Measurements from ENCODE around the gene HDAC4. TPM values are rescaled to one million over a fixed set of nuclear protein-coding genes. Genes with fewer than 3 reads are reported as not detected.

Gene HDAC4
- total and polyA plus RNA-seq, 9 of the 15 experiments (the other 6 are each of a cell fraction or from before 2014, with no cell fraction given): 0.11 to 20.2 (median 4.0) TPM

GRCh38 chr2:239258248-239258647 is 142.6 kb downstream of the HDAC4 start (continued):
- no peak for TF ChIP-seq L3MBTL2 (IDR thresholded peaks at IDR 0.05)
- peak; percentile 39 for TF ChIP-seq BRD9 (IDR thresholded peaks at IDR 0.05; ENCODE audit: low read depth, partially characterized antibody)
- TF ChIP-seq CHD2 (IDR thresholded peaks at IDR 0.05; ENCODE audit: low read depth, low read length): no peak
- no peak for TF ChIP-seq ARNT (IDR thresholded peaks at IDR 0.05)
- peak; percentile 15; the same call in 1 of the 2 replicates for TF ChIP-seq JUND (IDR thresholded peaks at IDR 0.05; ENCODE audit: borderline replicate concordance, low read depth, low read length)
- no peak for TF ChIP-seq JUND (tag; IDR thresholded peaks at IDR 0.05; ENCODE audit: borderline replicate concordance, low read depth, low read length)
- TF ChIP-seq ZNF224 (CRISPR knock-in tag; IDR thresholded peaks at IDR 0.05): no peak
- TF ChIP-seq ZNF140 (CRISPR knock-in tag; IDR thresholded peaks at IDR 0.05): no peak

GRCh38 chr2:239257511-239257937 is 143.3 kb downstream of the HDAC4 start:
- H3K79me2 ChIP-seq (ENCODE audit: control insufficient read depth, insufficient read depth, low read length): peaks cover 70% of the 10 kb centered on the region
- H2AFZ ChIP-seq (ENCODE audit: low read depth, low read length): peak overlapping the region; percentile 17; the same call in 1 of the 2 replicates
- peak; percentile 95 for FAIRE-seq
- ATAC-seq: peak; percentile 92
- ChIA-PET CTCF (ENCODE audit: low intra/inter-chr PET ratio) (no interaction called here), POLR2A (interaction anchor here (1.0 kb wide), 1 partner anchor 16 kb away, joined by 4 read pairs; no protein-coding TSS in a partner anchor)
- intact Hi-C loops (cut with micrococcal nuclease) (no loop called here), in situ Hi-C loops (cut with MboI) (no loop called here)
- H3K4me2 ChIP-seq (ENCODE audit: insufficient read depth, low read length): peak overlapping the region; percentile 38; the same call in 1 of the 2 replicates
- H3K27me3 ChIP-seq (ENCODE audit: control insufficient read depth in 2 of 2, insufficient read depth in 2 of 2, low read length in 2 of 2): no peaks in the 10 kb centered on the region
- no peak overlapping the region for H3K4me3 ChIP-seq
- H3K36me3 ChIP-seq (ENCODE audit: control insufficient read depth, insufficient read depth, low read length): no peaks in the 10 kb centered on the region
- BruUV-seq (replicated peaks): no TSS peak
- no peaks in the 10 kb centered on the region for H4K20me1 ChIP-seq (replicated peaks; ENCODE audit: control insufficient read depth, insufficient read depth, low read length)
- H3K9me3 ChIP-seq (replicated peaks; ENCODE audit: control insufficient read depth, insufficient read depth, low read depth, low read length): no peaks in the 10 kb centered on the region
- H3K9me1 ChIP-seq (ENCODE audit: control insufficient read depth, insufficient read depth, low read length): no peaks in the 10 kb centered on the region
- peak overlapping the region; percentile 95 for H3K27ac ChIP-seq (ENCODE audit: extremely low read depth, low read depth, low read length)
- DNase-seq (ENCODE audit: extremely low read depth in 1 of 4, low spot score in 3 of 4): peak; percentile 58 to 80 (median 69)
- peak overlapping the region in 1 of 2 experiments; percentile 73; a peak in 2 of 4 replicates for H3K9ac ChIP-seq (ENCODE audit: insufficient read depth in 1 of 2, low read depth in 2 of 2, low read length in 2 of 2)
- peaks cover 17 to 30% of the 10 kb centered on the region in 2 experiments for H3K4me1 ChIP-seq (replicated peaks in 1 of 2; ENCODE audit: control insufficient read depth in 2 of 2, insufficient read depth in 2 of 2, low read length in 2 of 2)
- TF ChIP-seq ERF (CRISPR knock-in tag; IDR thresholded peaks at IDR 0.05) (no peak), BRF1 (IDR thresholded peaks at IDR 0.05; ENCODE audit: borderline replicate concordance, extremely low read depth, insufficient read length) (no peak), RREB1 (CRISPR knock-in tag; IDR thresholded peaks at IDR 0.05) (no peak), NBN (IDR thresholded peaks at IDR 0.05; ENCODE audit: low read depth) (peak; percentile 18; the same call in 1 of the 2 replicates), ZNF707 (CRISPR knock-in tag; conservative IDR thresholded peaks at IDR 0.05) (no peak), SUPT5H (IDR thresholded peaks at IDR 0.05) (no peak), PREB (CRISPR knock-in tag; IDR thresholded peaks at IDR 0.05) (no peak), ZNF584 (CRISPR knock-in tag; IDR thresholded peaks at IDR 0.05; ENCODE audit: low read depth) (no peak)
